NCI-H187 (cell line): ENCODE measurements around the gene C1orf141.
"Not testable (repeated sequence)": the region's sequence is repeated elsewhere in the genome, so short reads cannot be mapped to it uniquely, and the experiment has no call there.

Source experiments
- DNase-seq, 2 experiments: peaks; one replicate each; lab custom pipeline; 2025; lab: John Stamatoyannopoulos, UW

C1orf141 gene

GRCh38 chr1:67085326-67085725 is 49.4 kb downstream of the C1orf141 start:
- no peak for DNase-seq

DNA sequence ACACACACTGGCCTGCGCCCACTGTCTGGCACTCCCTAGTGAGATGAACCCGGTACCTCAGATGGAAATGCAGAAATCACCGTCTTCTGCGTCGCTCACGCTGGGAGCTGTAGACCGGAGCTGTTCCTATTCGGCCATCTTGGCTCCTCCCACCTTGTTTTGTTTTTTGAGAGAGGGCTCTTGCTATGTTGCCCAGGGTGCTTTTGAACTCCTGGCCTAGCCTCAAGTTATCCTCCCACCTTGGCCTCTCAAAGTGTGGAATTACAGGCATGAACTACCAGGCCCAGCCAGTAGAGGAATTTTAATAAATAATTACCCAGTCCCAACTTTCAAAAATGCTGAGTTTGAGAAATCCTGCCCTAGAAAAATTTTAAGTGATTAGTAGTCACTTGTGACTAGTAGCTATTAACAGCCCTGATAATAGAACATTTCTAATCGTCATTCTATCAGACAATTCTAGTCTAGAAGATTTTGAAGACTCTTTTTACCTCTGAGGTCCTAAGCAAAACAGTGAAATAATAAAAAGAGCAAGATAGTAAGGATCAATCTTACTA is 49.9 kb downstream of the C1orf141 start:
- no peak for DNase-seq

- DNase-seq: no peak
These were observed 56.5 kb downstream of the C1orf141 start for GRCh38 chr1:67078291-67078690.

DNA sequence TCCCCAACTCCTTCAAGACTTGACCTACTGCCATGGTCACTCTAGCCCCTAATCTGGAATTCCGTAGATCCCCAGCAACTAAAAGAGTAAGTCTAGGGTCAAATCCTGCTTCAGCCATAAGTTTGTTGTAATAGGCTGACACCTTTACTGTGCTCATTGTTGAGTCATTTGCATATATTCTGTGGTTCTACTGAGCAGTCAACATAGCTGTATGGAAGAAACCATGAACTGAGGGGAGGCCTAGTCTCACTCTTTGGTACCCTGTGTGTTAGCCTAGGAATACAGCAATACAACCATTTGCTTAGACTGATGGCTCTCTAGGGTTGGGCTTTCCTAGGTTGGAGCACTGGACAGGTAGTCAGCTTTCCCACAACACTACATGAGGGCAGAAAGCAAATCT is 57.2 kb downstream of the C1orf141 start:
- no peak for DNase-seq

DNA sequence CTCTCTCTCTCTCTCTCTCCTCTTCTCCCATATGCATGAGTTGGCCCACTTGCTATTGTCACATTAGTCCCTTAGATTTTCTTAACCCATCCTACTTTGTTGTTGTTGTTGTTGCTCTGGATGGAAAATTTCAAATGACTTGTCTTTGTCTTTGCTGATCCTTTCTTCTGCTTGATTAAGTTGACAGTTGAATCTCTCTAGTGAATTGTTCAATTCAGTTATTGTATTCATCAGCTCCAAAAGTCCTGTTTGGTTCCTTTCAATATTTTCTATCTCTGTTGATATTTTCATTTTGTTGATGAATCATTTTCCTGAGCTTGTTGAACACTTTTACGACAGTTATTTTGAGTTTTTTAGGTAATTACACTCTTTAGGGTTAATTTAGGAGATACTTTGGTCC is 62.0 kb downstream of the C1orf141 start:
- no peak for DNase-seq

- not testable (repeated sequence) for DNase-seq
These were observed 67.1 kb downstream of the C1orf141 start for GRCh38 chr1:67067655-67068054.

DNA sequence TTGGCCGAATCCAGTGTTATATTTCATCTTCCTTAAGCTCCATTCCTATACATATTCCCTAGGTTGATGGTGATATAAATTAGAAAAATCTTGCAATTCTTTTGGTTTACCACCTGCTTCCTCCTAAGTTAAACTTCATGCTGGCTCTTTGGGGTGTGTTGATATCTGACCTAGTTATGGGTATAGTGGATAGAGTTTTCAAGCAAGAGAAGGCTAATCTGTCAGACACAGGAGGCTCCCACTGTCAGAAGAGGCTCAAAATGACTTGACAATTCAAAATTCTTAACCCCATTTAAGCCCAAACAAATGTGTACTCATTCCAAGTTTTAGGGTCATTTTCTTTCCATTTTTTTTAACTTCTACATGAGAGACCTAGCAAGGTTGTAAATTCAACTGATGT is 72.4 kb downstream of the C1orf141 start:
- no peak for DNase-seq

- DNase-seq: no peak
These were observed 73.5 kb downstream of the C1orf141 start for GRCh38 chr1:67061266-67061665.

DNA sequence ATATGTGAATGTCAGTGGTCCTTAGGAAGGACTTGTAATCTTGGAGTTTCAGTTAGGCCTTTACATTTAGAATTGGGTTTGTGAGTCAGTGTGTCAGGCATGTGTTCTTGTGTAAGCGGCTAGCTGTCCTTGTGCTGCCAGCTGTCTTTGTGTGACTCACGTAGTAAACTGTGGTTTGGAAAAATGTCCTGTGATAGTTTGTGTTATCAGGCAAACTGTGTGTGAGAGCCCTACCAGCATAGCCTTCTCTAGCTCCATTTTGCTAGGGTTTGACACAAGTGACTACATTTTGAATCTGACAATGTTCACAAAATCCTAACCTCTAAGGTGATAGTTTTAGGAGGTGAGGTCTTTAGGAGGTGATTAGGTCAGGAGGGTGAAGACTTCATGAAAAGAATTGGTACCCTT is 74.0 kb downstream of the C1orf141 start:
- DNase-seq: no peak

DNA sequence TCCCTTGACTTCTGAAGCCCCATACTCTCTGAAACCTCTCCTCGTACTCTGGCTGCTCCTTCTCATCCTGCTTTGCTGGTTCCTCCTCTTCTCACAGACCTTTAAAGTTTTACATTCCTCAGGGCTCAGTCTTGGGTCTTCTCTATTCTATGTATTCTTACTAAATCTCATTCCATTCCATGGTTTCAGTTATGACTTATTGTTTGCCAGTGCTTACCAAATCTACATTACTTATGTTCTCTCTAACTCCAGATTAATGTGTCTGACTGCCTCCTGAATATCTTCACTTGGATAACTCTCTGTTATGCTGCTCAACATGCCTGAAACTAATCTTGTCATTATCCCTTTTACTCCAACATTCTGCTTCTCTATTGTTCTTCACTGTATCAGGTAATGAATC is 75.4 kb downstream of the C1orf141 start:
- no peak for DNase-seq

- DNase-seq: no peak
These were observed 76.0 kb downstream of the C1orf141 start for GRCh38 chr1:67058761-67059160.

- DNase-seq: no peak
These were observed 76.5 kb downstream of the C1orf141 start for GRCh38 chr1:67058242-67058641.

DNA sequence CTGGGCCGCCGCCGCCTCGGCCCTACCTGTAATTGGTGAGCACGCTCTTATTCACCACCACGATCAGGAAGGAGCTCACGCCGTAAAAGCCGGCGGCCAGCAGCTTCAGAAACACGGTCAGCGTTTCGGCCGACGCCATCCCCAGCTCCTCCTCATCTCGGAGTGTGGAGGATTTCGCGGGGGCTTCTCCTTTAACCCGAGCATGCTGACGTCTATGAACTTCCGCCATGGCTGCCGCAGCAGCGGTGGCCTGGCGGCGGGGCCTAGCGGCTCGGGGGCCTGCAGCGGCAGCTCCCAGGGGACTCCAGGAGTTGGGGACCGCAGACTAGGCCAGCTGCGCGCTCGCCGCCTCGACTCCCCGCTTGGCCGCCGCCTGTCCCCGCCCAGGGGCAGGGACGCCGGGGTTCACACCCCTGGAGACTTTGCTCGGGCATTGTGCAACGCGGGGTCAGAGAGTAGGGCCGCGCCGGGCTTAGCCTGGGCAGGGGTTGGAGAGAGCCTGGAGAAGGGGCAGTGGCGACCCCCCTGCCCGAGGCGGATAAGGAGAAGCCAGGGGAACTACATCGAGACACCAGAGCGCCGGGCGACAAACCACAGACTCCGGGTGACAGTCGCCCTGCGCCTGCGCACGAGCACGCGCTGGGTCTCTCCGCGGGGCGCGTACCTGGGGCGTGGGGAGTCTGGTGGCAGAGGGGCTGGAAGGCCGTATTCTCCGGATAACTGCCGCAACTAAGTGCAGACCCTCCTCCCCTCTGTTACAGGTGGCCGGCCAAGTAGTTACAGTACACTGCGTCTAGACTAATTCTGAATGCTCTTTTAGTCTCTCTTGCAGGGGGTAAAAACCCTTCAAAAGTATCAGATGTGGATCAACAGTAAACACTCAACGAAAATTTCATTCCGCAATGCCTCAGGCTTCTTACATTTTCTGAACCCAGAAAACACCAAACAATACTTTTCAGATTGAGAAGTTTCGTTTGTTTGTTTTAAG is 80.7 kb downstream of the C1orf141 start, which contains the start of gene SLC35D1:
TSS of gene SLC35D1 (minus strand) at position 364 of the 988 bp plus-strand sequence. CDS start at position 229, 135 bp downstream.
- DNase-seq: peak; percentile 36 to 65

DNA sequence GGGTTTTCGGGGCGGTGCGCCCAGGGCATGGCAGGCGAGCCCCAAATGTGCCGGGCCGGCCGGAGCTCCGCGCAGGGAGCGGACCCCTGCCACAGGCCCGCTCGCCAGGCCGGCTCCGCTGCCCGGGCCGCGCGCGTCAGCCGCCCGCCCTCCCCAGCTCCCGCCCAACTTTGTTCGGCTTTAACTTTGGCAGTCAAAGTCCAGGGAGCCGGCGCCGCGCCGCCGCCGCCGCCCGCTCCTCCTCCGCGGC is 81.3 kb downstream of the C1orf141 start:
- no peak for DNase-seq

- no peak for DNase-seq
These were observed 81.8 kb downstream of the C1orf141 start for GRCh38 chr1:67052741-67053534.

DNA sequence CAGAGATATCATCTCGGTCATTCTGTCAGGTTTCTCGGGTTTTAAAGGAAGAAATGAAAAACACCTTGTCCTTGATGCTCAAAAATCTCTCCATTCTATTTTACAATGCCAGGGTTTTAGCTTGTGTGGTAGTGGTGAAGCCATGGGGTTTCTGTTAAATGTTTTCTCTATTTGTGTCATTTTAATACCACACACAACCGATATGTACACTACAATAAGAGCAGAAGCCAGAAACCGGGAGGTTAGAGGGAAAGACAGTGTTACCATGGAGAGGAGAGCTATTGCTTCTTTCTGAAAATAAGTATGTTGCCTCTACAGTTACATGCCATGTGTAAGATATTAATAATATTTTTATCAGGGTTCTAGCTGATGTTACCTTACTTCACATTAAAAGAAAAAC is 83.6 kb downstream of the C1orf141 start:
- DNase-seq: no peak

GRCh38 chr1:67044631-67045270 is 90.0 kb downstream of the C1orf141 start:
- no peak for DNase-seq

GRCh38 chr1:67043366-67043765 is 91.4 kb downstream of the C1orf141 start:
- DNase-seq: no peak
